GM18526 (cell line): Measurements from ENCODE around the gene CFAP161.

Experiments used
- POLR2A ChIP-seq: IDR thresholded peaks from 3 replicates; pipeline ENCODE4 v1.6.1; 2011; ENCODE audit not compliant: insufficient read length; ENCODE audit errors: extremely low read depth

Gene CFAP161, protein sequence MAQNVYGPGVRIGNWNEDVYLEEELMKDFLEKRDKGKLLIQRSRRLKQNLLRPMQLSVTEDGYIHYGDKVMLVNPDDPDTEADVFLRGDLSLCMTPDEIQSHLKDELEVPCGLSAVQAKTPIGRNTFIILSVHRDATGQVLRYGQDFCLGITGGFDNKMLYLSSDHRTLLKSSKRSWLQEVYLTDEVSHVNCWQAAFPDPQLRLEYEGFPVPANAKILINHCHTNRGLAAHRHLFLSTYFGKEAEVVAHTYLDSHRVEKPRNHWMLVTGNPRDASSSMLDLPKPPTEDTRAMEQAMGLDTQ

DNA sequence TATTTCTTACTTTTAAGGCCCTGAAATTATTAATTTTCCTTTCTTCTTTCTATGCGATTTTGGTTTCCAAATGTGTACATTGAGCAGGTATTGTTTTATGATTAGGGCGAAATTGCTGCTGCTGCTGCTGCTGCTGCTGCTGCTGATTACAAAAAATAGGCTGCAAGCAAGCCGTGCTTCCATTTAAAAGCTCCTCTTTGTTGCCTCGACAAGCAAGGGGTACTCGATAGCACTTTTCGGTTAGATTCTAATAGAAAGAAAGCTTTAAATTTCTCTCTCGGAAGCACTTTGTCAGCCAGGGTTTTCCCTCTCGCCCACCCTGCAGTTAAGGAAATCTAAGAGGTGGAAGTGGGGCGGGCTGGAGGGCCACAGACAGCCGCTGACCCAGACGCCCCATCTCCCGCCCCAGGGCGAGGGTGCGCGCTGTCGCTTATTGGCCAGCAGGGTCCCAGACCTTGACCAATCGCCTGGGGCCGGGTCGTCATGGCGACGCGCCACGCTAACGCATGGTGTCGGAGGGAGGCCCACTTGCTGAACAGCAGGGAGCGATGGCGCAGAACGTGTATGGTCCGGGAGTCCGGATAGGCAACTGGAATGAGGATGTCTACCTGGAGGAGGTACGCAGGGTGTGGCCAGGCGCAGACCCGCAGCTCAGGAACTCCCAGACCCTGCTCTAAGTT is at the start of gene CFAP161:
TSS of gene CFAP161 (plus strand) at position 489 of the 680 bp plus-strand sequence. CDS start at position 549, 60 bp downstream.
- no peak for TF ChIP-seq POLR2A

DNA sequence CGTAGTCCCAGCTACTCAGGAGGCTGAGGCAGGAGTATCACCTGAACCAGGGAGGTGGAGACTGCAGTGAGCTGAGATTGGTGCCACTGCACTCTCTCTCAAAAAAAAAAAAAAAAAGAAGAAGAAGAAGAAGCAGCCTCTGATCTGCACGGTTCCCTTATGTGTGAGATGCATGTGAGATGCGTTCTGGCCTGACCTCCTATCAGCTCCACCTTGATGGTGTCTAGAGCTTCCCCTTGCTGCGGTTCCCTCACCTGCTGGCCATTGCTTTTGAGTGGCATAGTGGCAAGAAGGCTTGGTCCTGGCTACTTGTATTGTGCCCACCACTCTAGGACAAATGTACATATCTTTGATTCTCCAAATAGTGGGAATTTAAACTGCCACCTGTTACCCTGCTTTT is 49.4 kb upstream of the CFAP161 start:
- TF ChIP-seq POLR2A = no peak

DNA sequence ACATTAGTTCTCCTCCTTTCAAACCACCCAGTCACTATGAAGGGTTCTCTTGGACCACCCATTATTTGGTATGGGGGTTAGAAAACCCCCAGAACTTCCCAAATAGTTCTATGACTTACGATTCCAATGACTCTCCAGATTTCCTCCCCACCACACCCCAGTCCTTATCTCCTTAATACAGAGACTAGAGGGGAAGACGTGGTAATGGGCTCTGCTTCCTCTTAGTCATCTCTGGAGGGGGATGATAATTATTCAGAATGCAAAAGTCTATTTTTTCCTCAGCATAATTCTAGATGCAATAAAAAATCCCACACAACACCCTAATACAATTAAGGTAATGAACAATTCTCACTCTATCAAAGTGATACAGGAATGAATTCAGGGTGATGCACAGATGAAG is 48.9 kb upstream of the CFAP161 start:
- TF ChIP-seq POLR2A = no peak

DNA sequence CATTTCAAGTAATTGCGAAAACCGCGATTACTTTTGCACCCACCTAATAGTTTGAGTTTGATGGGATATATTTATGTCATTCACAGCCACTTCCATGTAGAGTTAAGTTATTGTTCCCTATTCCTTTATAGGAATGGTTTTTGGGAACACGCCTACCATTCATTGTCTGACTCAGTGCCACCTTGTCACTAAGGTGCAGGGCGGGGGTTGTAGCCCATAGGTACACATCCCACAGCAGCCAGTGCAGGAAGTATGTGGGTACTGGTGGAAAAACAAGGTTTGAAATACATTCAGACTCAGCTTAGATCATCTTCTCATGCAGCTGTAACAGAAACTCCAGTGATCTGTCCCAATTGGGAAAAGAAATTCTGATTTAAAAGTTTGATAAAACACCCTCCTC is 48.2 kb upstream of the CFAP161 start:
- no peak for TF ChIP-seq POLR2A

DNA sequence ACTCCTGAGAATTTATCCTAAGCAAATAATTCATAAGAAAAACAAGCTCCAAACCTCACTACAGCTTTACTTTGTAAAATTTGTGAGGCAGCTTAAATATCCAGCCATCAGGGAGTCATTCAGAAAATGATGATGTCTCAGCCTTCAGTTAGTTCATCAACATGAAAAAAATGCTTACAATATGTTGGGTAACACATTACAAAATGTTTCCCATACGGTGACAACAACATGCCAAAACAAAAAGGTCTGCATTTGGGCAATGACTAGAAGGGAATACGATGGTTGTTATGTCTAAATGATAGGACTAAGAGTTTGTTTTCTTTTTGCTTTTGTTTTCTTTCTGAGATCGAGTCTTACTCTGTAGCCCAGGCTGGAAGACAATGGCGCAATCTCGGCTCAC is 47.0 kb upstream of the CFAP161 start:
- no peak for TF ChIP-seq POLR2A

DNA sequence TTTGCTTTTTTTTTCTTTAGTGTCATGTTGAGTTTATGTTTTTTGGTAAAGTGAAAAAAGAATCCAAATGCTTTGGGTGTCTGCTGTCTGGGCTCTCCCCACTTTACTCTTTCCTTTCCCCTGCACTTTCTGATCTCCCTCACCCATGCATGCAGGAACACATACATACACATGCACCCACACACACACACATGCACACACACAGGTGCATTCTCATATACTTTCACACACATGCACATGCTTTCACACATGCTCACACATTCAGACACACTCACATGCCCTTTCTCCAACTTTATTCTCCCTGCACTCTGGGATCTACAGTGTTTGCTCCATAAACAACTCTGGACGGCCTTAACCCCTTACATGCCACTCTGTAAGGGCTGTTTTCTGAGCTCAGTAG is 46.4 kb upstream of the CFAP161 start:
- no peak for TF ChIP-seq POLR2A

DNA sequence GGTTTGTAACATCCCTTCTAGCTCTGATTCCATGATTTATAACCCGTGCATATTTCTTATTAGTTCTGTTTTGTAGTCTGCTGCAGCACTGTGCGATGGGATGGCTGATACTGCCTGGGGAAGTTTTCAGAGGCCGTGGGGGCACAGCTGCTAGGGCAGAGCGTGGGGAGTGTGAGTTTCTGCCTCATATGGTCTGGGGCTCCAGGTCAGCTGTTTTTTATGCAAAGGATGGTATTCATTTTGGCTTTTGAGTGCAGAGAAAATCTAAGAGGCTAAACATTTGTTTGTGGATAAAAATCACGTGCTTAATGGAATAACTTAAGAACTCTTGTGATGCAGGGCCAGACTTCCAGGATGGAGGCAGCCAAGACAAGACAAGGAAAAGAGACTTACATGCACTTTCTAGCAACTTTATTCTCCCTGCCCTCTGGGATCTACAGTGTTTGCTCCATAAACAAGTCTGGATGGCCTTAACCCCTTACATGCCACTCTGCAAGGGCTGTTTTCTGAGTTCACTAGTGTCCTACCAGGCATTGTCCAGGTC is 45.5 kb upstream of the CFAP161 start:
- no peak for TF ChIP-seq POLR2A

DNA sequence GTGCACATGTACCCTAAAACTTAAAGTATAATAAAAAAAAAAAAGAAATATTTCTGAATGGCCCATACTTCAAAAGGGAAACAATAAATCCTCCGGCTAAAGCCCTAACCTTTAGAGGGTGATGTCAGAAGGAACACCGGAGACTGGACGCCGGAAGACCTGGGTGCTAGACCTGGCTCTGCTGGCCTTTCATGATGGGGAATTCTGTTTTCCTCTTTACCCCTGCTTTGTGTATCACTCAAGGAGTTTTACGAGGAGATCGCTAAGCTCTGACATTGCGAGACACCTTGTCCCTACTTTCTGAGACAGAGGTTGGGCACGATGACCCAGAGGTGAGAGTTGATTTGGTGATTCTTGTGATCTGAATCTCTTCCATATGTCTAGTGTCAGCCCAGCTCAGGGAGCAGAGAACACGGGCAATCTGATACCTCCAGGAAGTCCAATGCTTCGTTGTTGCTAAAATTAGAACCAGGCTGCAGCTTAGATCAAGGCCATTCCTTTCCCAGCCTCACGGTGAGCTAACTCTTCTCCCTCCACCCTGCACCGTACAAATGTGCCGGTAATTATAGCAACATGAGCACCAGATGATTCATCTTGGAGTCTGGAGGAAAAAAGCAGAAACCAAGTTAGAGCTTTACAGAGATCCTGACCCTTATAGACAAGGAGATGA is 42.0 kb upstream of the CFAP161 start:
- TF ChIP-seq POLR2A = no peak

DNA sequence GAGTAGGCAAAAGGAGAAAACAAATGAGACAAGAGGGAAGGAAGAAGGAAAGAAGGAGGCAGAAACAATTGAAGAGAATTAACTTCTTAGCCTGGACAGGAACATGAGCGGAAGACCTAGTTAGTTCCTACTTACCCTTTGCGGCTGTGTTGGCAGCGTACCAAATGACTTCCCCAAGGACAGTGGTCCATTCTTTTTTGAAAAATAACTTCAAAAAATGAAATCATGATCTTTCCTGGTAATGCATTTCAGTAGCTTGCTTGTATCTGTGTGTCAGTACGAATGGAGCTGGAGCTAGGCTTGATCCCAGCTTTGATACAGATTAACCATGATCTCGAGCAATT is 41.5 kb upstream of the CFAP161 start:
- no peak for TF ChIP-seq POLR2A

DNA sequence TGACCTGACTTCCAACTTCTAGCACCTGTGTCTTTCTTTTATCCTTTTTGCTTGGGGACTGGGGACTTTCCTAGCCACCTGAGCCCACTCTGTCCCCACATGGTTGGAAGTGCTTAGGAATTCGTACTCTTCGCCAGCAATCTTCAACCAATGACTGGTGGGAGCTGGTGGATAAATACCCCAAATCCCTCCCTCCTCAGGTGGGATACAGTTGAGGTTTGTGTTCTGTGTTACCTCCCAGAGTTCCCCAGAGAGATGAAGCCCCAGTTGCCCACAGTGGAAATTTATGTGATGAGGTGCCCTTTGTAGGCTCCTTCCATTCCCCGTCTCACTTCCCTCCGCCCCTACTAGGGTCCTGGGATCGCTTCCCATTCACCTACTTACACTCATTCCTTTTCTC is 40.1 kb upstream of the CFAP161 start:
- no peak for TF ChIP-seq POLR2A

DNA sequence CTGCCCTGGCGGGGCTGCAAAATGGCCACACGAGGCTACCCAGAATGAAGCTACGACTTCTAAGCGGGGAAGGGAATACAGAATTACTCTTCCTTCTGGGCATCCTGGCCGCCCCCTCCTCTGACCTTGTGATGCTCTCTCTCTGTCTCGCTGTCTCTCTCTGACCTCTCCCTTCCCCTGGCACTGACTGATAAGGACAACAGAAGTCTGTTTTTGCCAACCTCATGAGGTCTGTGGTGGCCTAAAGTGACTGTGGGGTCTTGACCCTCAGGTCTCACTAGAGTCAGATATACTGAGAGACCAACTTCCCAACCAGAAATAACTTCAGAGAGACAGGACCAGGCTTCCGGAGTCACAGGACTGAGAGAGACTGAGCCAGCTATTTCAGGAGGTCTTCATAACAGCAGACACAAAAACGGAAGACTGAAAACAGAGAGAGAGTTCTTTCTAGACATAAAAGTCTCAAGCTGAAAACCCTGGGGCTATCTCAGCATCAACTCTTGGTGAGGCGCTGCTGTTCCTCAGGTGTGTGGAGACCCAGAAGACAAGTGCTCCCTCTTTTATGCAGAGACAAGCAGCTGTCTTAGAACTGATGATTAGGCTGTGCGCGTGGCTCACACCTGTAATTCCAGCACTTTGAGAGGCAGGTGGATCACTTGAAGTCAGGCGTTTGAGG is 38.2 kb upstream of the CFAP161 start:
- no peak for TF ChIP-seq POLR2A

DNA sequence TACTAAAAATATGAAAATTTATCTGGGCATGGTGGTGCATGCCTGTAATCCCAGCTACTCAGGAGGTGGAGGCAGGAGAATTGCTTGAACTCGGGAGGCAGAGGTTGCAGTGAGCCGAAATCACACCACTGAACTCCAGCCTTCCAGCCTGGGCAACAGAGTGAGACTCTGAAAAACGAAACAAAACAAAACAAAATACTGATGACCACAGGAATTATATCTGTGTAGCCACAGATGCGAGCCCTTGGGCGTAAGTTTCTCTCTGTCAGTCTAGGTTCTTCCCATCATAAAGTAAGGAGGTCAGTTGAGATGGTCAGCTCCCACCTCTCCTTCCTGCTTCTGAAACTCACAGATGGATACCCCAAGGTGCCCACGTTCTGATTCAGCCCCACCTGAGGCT is 37.7 kb upstream of the CFAP161 start:
- TF ChIP-seq POLR2A = no peak

DNA sequence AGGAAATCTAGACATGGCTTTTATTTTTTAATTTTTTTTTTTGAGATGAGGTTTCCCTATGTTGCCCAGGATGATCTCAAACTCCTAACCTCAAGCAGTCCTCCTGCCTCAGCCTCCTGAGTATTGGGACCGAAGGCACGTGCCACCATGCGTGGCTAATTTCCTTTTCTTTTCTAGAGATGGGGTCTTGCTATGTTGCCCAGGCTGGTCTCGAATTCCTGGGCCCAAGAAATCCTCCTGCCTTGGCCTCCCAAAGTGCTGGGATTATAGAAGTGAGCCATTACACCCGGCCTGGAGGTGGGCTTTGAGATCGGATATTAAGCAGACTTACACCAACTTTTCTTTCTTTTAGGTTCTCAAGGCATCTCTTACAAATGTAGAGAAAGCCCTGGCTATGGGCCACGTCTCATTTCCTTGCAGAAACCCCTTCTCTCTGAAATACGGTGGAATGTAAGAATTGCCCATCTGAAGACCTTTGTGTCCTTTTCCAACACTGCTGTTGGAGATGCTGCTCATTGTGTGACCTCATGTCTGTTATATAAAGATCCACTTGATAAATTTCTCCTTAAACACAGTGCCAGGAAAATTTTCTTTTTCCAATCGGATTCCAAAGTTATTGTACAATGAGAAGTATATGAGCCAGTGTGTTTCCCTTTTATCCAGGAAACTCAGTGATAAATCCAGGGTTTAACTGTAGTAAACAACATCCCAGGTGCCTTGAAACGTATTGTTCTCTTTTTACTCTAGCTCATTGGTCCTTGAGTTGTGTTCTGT is 36.8 kb upstream of the CFAP161 start:
- no peak for TF ChIP-seq POLR2A

DNA sequence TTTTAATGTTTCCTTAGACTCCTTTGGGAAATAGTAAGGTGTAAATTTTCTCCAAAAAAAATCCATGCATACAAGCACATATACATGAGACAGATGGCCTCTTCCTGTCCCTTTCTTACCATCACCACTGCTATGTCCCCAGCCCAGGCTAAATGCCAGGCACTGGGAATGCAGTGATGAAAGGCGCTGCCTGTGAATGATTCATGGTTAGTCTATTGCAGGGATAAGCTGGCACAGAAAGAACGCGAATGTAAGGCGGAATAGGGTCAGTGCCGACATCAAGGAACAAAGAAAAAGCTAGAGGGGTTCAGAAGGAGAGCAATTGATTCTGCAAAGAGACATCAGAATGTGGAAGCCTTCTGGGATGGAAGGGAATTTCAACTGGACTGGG is 36.2 kb upstream of the CFAP161 start:
- TF ChIP-seq POLR2A = no peak

DNA sequence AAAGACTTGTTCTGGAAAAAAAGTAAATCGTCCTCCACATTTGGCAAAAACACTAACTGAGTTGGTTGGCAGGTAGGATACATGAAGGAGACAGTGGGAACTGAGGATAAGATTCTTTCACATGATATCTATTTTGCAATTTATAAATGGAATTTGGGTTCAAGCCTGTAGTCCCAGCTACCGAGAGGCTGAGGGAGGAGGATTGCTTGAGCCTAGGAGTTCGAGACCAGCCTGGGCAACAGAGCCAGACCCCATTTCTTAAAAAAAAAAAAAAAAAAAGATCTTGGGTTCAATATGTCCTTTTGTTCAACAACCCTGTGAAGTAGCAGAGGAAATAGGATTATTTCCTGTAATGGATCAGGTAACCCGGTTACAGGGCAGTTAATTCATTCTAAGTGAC is 35.7 kb upstream of the CFAP161 start:
- TF ChIP-seq POLR2A = no peak
